HCT116 (cell line): ENCODE results near the gene NOL11. TPM values are rescaled to one million over a fixed set of nuclear protein-coding genes. Genes with fewer than 3 reads are reported as not detected.

Source experiments
- ATAC-seq: fragments of 200-7000 bp; cut with Tn5 transposase; 2 replicates; pipeline ENCODE4 v1.9.1; 2020; ENCODE audit warnings: mild to moderate bottlenecking, moderate library complexity
- BruUV-seq: library from RNA; stranded (reverse); fragments of 400-500 nt; replicated peaks from 2 replicates; lab custom pipeline; 2021; lab: Mats Ljungman, UMichigan
- CTCF ChIA-PET: fragments of 300-600 bp; sonication (Branson Sonifier 250); formaldehyde crosslinking; loops from one replicate; lab custom pipeline; 2021; ENCODE audit warnings: antibody characterized with exemption; lab: Charles Lee
- POLR2A ChIA-PET: fragments of 300-600, 350-600 bp; sonication (Branson Sonifier 250); formaldehyde crosslinking; loops from one replicate; lab custom pipeline; 2021; ENCODE audit warnings: antibody characterized with exemption; lab: Charles Lee
- RAD21 ChIA-PET, 2 experiments: fragments of 300-600 bp; sonication (Branson Sonifier 250); formaldehyde crosslinking; loops; one replicate each; lab custom pipeline; 2023; ENCODE audit warnings: low total read pairs in 2 of 2; ENCODE audit not compliant: uncharacterized antibody in 2 of 2, unreplicated experiment in 2 of 2, low non-redundant PET in 1 of 2; lab: Charles Lee
- DNase-seq: peaks from one replicate; pipeline ENCODE4 v3.0.0-alpha.2; 2010; ENCODE audit warnings: low read depth, low spot score
- H2AFZ ChIP-seq: fragments of 200-600 bp; shearing (Covaris generic), sonication (generic); 2 replicates; pipeline ENCODE4 v1.6.1; 2017; ENCODE audit warnings: low read depth, mixed run types, mixed read lengths, antibody characterized with exemption, low read length; ENCODE audit not compliant: poor library complexity, severe bottlenecking
- H3K27ac ChIP-seq: 2 replicates; pipeline ENCODE4 v1.5.1; 2012; ENCODE audit warnings: low read depth, low read length
- H3K27me3 ChIP-seq: fragments of 200-600 bp; sonication (generic); 2 replicates; pipeline ENCODE4 v1.6.1; 2016; ENCODE audit warnings: mixed run types, low read length, mixed read lengths; ENCODE audit not compliant: insufficient read depth
- H3K36me3 ChIP-seq, 2 experiments: fragments of 200-500 bp in 1 of 2; fragments of 200-600 bp in 1 of 2; sonication (Bioruptor generic) in 1 of 2; sonication (generic) in 1 of 2; 2 replicates each; pipeline versions ENCODE4 v1.5.1 to v1.6.1; 2014 to 2016; ENCODE audit warnings: low read length in 2 of 2, inconsistent platforms in 1 of 2, mixed read lengths in 1 of 2, mixed run types in 1 of 2; ENCODE audit not compliant: insufficient read depth in 2 of 2, control insufficient read depth in 1 of 2
- H3K4me1 ChIP-seq, 2 experiments: fragments of 200-600 bp in 1 of 2; sonication (generic) in 1 of 2; 2 replicates each; pipeline versions ENCODE4 v1.5.1 to v1.6.1; 2012 to 2017; ENCODE audit warnings: low read length in 2 of 2, inconsistent platforms in 1 of 2, mild to moderate bottlenecking in 1 of 2, mixed read lengths in 1 of 2, mixed run types in 1 of 2, moderate library complexity in 1 of 2; ENCODE audit not compliant: insufficient read depth in 2 of 2, control insufficient read depth in 1 of 2
- H3K4me2 ChIP-seq: fragments of 200-600 bp; sonication (generic); 2 replicates; pipeline ENCODE4 v1.6.1; 2017; ENCODE audit warnings: mixed run types, low read length, mixed read lengths
- H3K4me3 ChIP-seq, 2 experiments: fragments of 200-600 bp in 1 of 2; sonication (generic) in 1 of 2; replicated peaks in 1 of 2; 2 replicates each; pipeline ENCODE4 v1.5.1; 2011 to 2016; ENCODE audit warnings: low read length in 2 of 2, control low read depth in 1 of 2, low read depth in 1 of 2, mild to moderate bottlenecking in 1 of 2, mixed read lengths in 1 of 2, mixed run types in 1 of 2
- H3K79me2 ChIP-seq: fragments of 200-600 bp; sonication (generic); 2 replicates; pipeline ENCODE4 v1.6.1; 2017; ENCODE audit warnings: mild to moderate bottlenecking, mixed run types, low read length, moderate library complexity, mixed read lengths; ENCODE audit not compliant: insufficient read depth
- H3K9ac ChIP-seq: fragments of 200-600 bp; sonication (generic); 2 replicates; pipeline ENCODE4 v1.6.1; 2016; ENCODE audit warnings: low read length, mixed read lengths
- H3K9me2 ChIP-seq: fragments of 200-600 bp; sonication (generic), shearing (Covaris generic); 2 replicates; pipeline ENCODE4 v1.6.1; 2017; ENCODE audit warnings: mixed run types, mild to moderate bottlenecking, moderate library complexity; ENCODE audit not compliant: insufficient read depth
- H3K9me3 ChIP-seq, 2 experiments: fragments of 200-500 bp in 1 of 2; fragments of 200-600 bp in 1 of 2; sonication (Bioruptor generic) in 1 of 2; sonication (generic) in 1 of 2; 2 replicates each; pipeline ENCODE4 v1.6.1; 2014 to 2017; ENCODE audit warnings: low read length in 2 of 2, mixed read lengths in 2 of 2, inconsistent platforms in 1 of 2, low read depth in 1 of 2, mild to moderate bottlenecking in 1 of 2, mixed run types in 1 of 2, moderate library complexity in 1 of 2; ENCODE audit not compliant: control insufficient read depth in 1 of 2, insufficient read depth in 1 of 2
- H4K20me1 ChIP-seq: fragments of 200-600 bp; sonication (generic), shearing (Covaris generic); 2 replicates; pipeline ENCODE4 v1.6.1; 2017; ENCODE audit warnings: mixed run types, mild to moderate bottlenecking, moderate library complexity; ENCODE audit not compliant: insufficient read depth
- EGR1 ChIP-seq: IDR thresholded peaks from 2 replicates; pipeline ENCODE4 v1.6.1; 2012; ENCODE audit warnings: low read depth
- EZH2 ChIP-seq: fragments of 200-600 bp; sonication (generic); IDR thresholded peaks from 2 replicates; pipeline ENCODE4 v1.6.1; 2017; ENCODE audit warnings: antibody characterized with exemption, mixed run types
- EZH2phosphoT487 ChIP-seq: fragments of 200-600 bp; IDR thresholded peaks from 2 replicates; pipeline ENCODE4 v1.6.1; 2018; ENCODE audit warnings: antibody characterized with exemption, borderline replicate concordance
- FOSL1 ChIP-seq: IDR thresholded peaks from 2 replicates; pipeline ENCODE4 v1.6.1; 2012; ENCODE audit warnings: low read depth
- JUND ChIP-seq: IDR thresholded peaks from 2 replicates; pipeline ENCODE4 v1.6.1; 2012
- MAX ChIP-seq: IDR thresholded peaks from 2 replicates; pipeline ENCODE4 v1.6.1; 2012
- RAD21 ChIP-seq: IDR thresholded peaks from 2 replicates; pipeline ENCODE4 v1.6.1; 2012; ENCODE audit warnings: low read depth, mild to moderate bottlenecking
- SP1 ChIP-seq: IDR thresholded peaks from 2 replicates; pipeline ENCODE4 v1.6.1; 2012; ENCODE audit warnings: low read depth
- SRF ChIP-seq: IDR thresholded peaks from 2 replicates; pipeline ENCODE4 v1.6.1; 2012; ENCODE audit warnings: low read depth
- YY1 ChIP-seq: IDR thresholded peaks from 2 replicates; pipeline ENCODE4 v1.6.1; 2011; ENCODE audit warnings: low read length, low read depth, moderate library complexity, mild to moderate bottlenecking; ENCODE audit not compliant: insufficient replicate concordance; ENCODE audit errors: extremely low read depth
- ZBTB33 ChIP-seq: IDR thresholded peaks from 2 replicates; pipeline ENCODE4 v1.6.1; 2011; ENCODE audit warnings: mild to moderate bottlenecking, low read length, moderate library complexity; ENCODE audit not compliant: insufficient replicate concordance; ENCODE audit errors: extremely low read depth
- ZFX ChIP-seq: fragments of 450-650 bp; IDR thresholded peaks from 2 replicates; pipeline ENCODE4 v1.6.1; 2017
- intact Hi-C: fragments of 100-400 bp; cut with micrococcal nuclease; formaldehyde crosslinking; loops from 2 replicates; pipeline ENCODE4 v1.10.0; 2022
- total RNA-seq: library from RNA; stranded (reverse); gene quantifications from one replicate; pipeline ENCODE4 v1.2.1, GENCODE V29; 2021; ENCODE audit not compliant: unreplicated experiment

The NOL11 gene
- total RNA-seq, 1 experiment from 2014 or later, result 118 TPM

DNA sequence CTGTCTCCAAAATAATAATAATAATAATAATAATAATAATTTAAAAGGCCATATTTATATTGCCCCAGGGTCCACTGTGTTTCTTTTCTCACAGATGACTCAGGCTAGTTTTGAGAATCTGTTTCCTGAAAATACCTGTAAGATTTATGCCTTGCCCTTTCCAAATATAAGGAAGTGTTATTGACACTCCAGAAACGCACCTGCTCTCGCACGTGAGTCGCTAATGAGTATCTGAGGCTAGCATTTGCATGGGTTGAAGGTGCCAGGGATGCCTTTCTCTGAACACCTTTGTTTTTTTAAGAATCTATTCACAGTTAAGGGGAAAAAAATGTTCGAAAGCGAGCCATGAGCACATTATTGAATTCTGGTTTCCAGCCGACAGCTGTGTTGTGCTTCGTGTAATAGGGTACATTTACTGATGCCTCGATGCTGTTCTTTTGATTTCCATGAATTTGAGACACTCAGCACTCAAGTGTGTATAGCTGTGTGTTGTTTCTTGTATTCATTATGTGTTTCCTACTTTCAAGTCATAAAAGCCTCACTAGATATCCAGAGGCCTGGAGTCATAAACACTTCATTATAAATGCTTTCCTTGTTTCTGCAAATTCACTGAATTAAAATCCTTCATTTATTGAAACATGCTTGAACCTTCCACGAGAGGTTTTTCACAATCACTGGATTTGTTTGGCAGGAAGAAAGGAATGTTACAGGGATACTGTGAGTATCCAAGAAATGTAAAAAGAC, 45.0 kb upstream of the NOL11 start:
- POLR2A ChIA-PET, result no interaction called here
- H3K27me3 ChIP-seq, result no peaks in the 10 kb centered on the region
- BruUV-seq, result no TSS peak
- H3K4me2 ChIP-seq, result no peak overlapping the region
- H3K9me2 ChIP-seq, result no peaks in the 10 kb centered on the region
- no peak overlapping the region for H3K4me3 ChIP-seq
- H3K4me1 ChIP-seq, result peaks cover 5 to 6% of the 10 kb centered on the region in 2 experiments; a peak in 3 of 4 replicates
- no peak for DNase-seq
- intact Hi-C loops, result no loop called here
- no peak overlapping the region for H3K9ac ChIP-seq
- no peaks in the 10 kb centered on the region for H3K9me3 ChIP-seq
- CTCF ChIA-PET, result no interaction called here
- H4K20me1 ChIP-seq, result no peaks in the 10 kb centered on the region
- RAD21 ChIA-PET, result no interaction called here
- TF ChIP-seq EGR1, result no peak
- TF ChIP-seq MAX, result no peak
- TF ChIP-seq EZH2, result no peak
- TF ChIP-seq EZH2phosphoT487, result no peak
- no peak for TF ChIP-seq JUND
- TF ChIP-seq YY1, result no peak
- TF ChIP-seq ZBTB33, result no peak
- no peak for TF ChIP-seq FOSL1
- no peak for TF ChIP-seq SRF
- no peak for TF ChIP-seq ZFX
- no peak for TF ChIP-seq SP1
- no peak for TF ChIP-seq RAD21
- no peak overlapping the region for H3K27ac ChIP-seq
- H3K36me3 ChIP-seq, result no peaks in the 10 kb centered on the region
- H2AFZ ChIP-seq, result no peak overlapping the region
- ATAC-seq, result no peak
- no peaks in the 10 kb centered on the region for H3K79me2 ChIP-seq
